Neuronal stem cell (in vitro differentiated cells): ENCODE measurements around the gene HOXD4.

ENCODE experiments used
- DNase-seq: peaks from one replicate; pipeline ENCODE4 v3.0.0-alpha.2; 2013; ENCODE audit warnings: low spot score
- H2AFZ ChIP-seq: one replicate; pipeline ENCODE4 v1.6.1; 2013; ENCODE audit warnings: mild to moderate bottlenecking, low read length, inconsistent platforms
- H2AK5ac ChIP-seq: 2 replicates; pipeline ENCODE4 v1.6.1; 2013; ENCODE audit warnings: low read depth, mild to moderate bottlenecking, inconsistent platforms, low read length, moderate library complexity, mixed read lengths
- H2BK120ac ChIP-seq: 2 replicates; pipeline ENCODE4 v1.6.1; 2013; ENCODE audit warnings: low read depth, mild to moderate bottlenecking, inconsistent platforms, low read length, moderate library complexity, mixed read lengths
- H2BK12ac ChIP-seq: one replicate; pipeline ENCODE4 v1.6.1; 2013; ENCODE audit warnings: low read length, inconsistent platforms
- H2BK15ac ChIP-seq: 2 replicates; pipeline ENCODE4 v1.6.1; 2013; ENCODE audit warnings: mild to moderate bottlenecking, low read length, inconsistent platforms, mixed read lengths
- H2BK5ac ChIP-seq: one replicate; pipeline ENCODE4 v1.6.1; 2013; ENCODE audit warnings: inconsistent platforms, mild to moderate bottlenecking, low read length, moderate library complexity
- H3K14ac ChIP-seq: one replicate; pipeline ENCODE4 v1.6.1; 2013; ENCODE audit warnings: low read length, inconsistent platforms
- H3K18ac ChIP-seq: 2 replicates; pipeline ENCODE4 v1.6.1; 2013; ENCODE audit warnings: low read length, inconsistent platforms
- H3K23ac ChIP-seq: 2 replicates; pipeline ENCODE4 v1.6.1; 2013; ENCODE audit warnings: low read depth, mild to moderate bottlenecking, mixed read lengths, low read length, inconsistent platforms; ENCODE audit not compliant: poor library complexity
- H3K27ac ChIP-seq: replicated peaks from 3 replicates; pipeline ENCODE4 v1.5.1; 2013; ENCODE audit warnings: low read length, inconsistent platforms
- H3K27me3 ChIP-seq, 3 experiments: 2 replicates each; pipeline ENCODE4 v1.6.1; 2013; ENCODE audit warnings: low read length in 3 of 3, mild to moderate bottlenecking in 2 of 3, inconsistent platforms in 1 of 3, low read depth in 1 of 3, mixed read lengths in 1 of 3, moderate library complexity in 1 of 3; ENCODE audit not compliant: control insufficient read depth in 3 of 3, insufficient read depth in 3 of 3
- H3K36me3 ChIP-seq, 2 donors: replicated peaks in 1 of 2; 2 replicates each; pipeline ENCODE4 v1.6.1; 2013; ENCODE audit warnings: low read length in 2 of 2; ENCODE audit not compliant: control insufficient read depth in 2 of 2, insufficient read depth in 2 of 2
- H3K4ac ChIP-seq: 2 replicates; pipeline ENCODE4 v1.6.1; 2013; ENCODE audit warnings: inconsistent platforms, mild to moderate bottlenecking, low read length, moderate library complexity
- H3K4me1 ChIP-seq, 2 donors: 1 replicate in 1 of 2; 2 replicates in 1 of 2; pipeline ENCODE4 v1.6.1; 2013; ENCODE audit warnings: low read length in 2 of 2, low read depth in 1 of 2; ENCODE audit not compliant: control insufficient read depth in 2 of 2, insufficient read depth in 1 of 2
- H3K4me2 ChIP-seq: one replicate; pipeline ENCODE4 v1.6.1; 2013; ENCODE audit warnings: mild to moderate bottlenecking, low read length, inconsistent platforms; ENCODE audit not compliant: insufficient read depth, poor library complexity, severe bottlenecking
- H3K4me3 ChIP-seq, 2 donors: 2 replicates each; pipeline ENCODE4 v1.5.1; 2013; ENCODE audit warnings: low read length in 2 of 2, mild to moderate bottlenecking in 2 of 2, inconsistent platforms in 1 of 2, moderate library complexity in 1 of 2
- H3K79me1 ChIP-seq: one replicate; pipeline ENCODE4 v1.6.1; 2013; ENCODE audit warnings: low read depth, mild to moderate bottlenecking, inconsistent platforms, low read length, moderate library complexity
- H3K9ac ChIP-seq: one replicate; pipeline ENCODE4 v1.6.1; 2013; ENCODE audit warnings: mild to moderate bottlenecking, low read depth, low read length, inconsistent platforms; ENCODE audit not compliant: poor library complexity
- H3K9me3 ChIP-seq, 2 donors: replicated peaks in 1 of 2; 2 replicates each; pipeline versions ENCODE3 to v1.6.1; 2013; ENCODE audit warnings: low read length in 2 of 2, mild to moderate bottlenecking in 2 of 2, inconsistent platforms in 1 of 2, low read depth in 1 of 2, mixed read lengths in 1 of 2, moderate library complexity in 1 of 2; ENCODE audit not compliant: control insufficient read depth in 2 of 2, insufficient read depth in 1 of 2
- H4K8ac ChIP-seq: one replicate; pipeline ENCODE4 v1.6.1; 2013; ENCODE audit warnings: low read depth, mild to moderate bottlenecking, inconsistent platforms, low read length, moderate library complexity
- H4K91ac ChIP-seq: one replicate; pipeline ENCODE4 v1.6.1; 2013; ENCODE audit warnings: low read length, low read depth, mild to moderate bottlenecking, inconsistent platforms; ENCODE audit not compliant: poor library complexity
- WGBS, 2 donors: extraction: QIAGEN DNeasy Blood & Tissue Kit; methylation state at CpG; one replicate each; pipeline ENCODE4 v1.1.7; 2013; ENCODE audit warnings: missing lambda C conversion rate in 2 of 2, mixed read lengths in 1 of 2; ENCODE audit not compliant: insufficient read length in 2 of 2, insufficient replicate concordance in 1 of 2; ENCODE audit errors: extremely low coverage in 2 of 2; 5-methylcytosine and 5-hydroxymethylcytosine counted together

Gene HOXD4

DNA sequence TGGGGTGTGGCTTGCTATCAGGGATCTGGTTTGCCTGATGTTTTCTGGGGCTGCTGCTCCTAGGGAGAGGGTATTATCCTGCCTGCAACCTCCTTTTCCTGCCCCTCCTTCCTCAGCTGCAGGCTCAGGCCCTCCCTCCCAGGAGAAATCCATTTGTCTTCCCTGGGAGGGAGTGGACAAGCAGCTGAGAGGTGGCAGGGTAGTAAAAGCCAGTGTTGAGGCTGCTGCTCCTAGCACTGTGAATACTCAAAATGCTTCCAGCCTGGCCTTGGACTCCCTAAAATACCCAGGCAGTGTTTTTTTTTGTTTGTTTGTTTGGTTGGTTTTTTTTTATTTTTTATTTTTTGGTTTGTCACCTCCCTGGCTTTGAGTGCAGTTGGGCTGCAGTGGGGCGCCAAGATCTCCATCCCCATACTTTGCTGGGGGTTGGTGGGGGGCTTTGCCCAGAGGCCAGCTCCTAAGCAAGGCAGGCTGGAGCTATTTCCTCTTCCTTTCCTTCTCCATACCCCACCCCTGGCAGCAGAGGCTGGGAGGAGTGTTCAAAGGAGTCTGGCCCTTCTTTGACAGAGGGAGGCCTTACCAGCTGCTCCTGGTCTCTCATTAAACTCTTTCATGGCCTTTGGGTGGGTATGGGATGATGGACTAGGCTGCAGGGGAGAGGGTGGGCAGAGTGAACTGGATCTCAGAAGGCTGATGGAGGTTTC is 19.4 kb downstream of the HOXD4 start:
- H2AK5ac ChIP-seq, result no peak overlapping the region
- H3K18ac ChIP-seq, result no peak overlapping the region
- no peak overlapping the region for H3K4ac ChIP-seq
- H3K4me3 ChIP-seq, result no peak overlapping the region
- H4K8ac ChIP-seq, result no peak overlapping the region
- H4K91ac ChIP-seq, result no peak overlapping the region
- no CpG with 5 or more reads among the region's 1 CpG for WGBS, 2 donors
- H3K79me1 ChIP-seq, result no peaks in the 10 kb centered on the region
- H3K4me2 ChIP-seq, result no peak overlapping the region
- H2AFZ ChIP-seq, result no peak overlapping the region
- no peak overlapping the region for H2BK5ac ChIP-seq
- peaks cover 3 to 4% of the 10 kb centered on the region in 2 donors for H3K9me3 ChIP-seq
- peaks cover 7 to 8% of the 10 kb centered on the region in 2 donors for H3K4me1 ChIP-seq
- H3K27me3 ChIP-seq, result peaks cover 28 to 98% (median 86%) of the 10 kb centered on the region in 3 experiments
- H3K9ac ChIP-seq, result no peak overlapping the region
- no peak overlapping the region for H3K23ac ChIP-seq
- H2BK120ac ChIP-seq, result no peak overlapping the region
- H3K14ac ChIP-seq, result no peak overlapping the region
- no peak overlapping the region for H2BK15ac ChIP-seq
- no peak for DNase-seq
- no peaks in the 10 kb centered on the region for H3K36me3 ChIP-seq
- no peak overlapping the region for H2BK12ac ChIP-seq
- H3K27ac ChIP-seq, result no peak overlapping the region

GRCh38 chr2:176171351-176172006 is 20.1 kb downstream of the HOXD4 start:
- H3K4me3 ChIP-seq, result no peak overlapping the region

DNA sequence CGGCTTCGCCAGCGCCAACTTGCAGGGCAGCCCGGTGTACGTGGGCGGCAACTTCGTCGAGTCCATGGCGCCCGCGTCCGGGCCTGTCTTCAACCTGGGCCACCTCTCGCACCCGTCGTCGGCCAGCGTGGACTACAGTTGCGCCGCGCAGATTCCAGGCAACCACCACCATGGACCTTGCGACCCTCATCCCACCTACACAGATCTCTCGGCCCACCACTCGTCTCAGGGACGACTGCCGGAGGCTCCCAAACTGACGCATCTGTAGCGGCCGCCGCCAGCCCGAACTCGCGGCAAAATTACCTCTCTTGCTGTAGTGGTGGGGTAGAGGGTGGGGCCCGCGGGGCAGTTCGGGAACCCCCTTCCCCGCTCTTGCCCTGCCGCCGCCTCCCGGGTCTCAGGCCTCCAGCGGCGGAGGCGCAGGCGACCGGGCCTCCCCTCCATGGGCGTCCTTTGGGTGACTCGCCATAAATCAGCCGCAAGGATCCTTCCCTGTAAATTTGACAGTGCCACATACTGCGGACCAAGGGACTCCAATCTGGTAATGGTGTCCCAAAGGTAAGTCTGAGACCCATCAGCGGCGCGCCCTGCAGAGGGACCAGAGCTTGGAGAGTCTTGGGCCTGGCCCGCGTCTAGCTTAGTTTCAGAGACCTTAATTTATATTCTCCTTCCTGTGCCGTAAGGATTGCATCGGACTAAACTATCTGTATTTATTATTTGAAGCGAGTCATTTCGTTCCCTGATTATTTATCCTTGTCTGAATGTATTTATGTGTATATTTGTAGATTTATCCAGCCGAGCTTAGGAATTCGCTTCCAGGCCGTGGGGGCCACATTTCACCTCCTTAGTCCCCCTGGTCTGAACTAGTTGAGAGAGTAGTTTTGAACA is 20.9 kb downstream of the HOXD4 start:
- Histone ChIP-seq H4K91ac (no peak overlapping the region), H3K4me2 (no peak overlapping the region), H3K18ac (peak overlapping the region; percentile 78), H3K23ac (peak overlapping the region; percentile 90), H2BK12ac (no peak overlapping the region), H3K4me1 (peaks cover 7 to 8% of the 10 kb centered on the region in 2 donors), H2AK5ac (no peak overlapping the region), H4K8ac (no peak overlapping the region), H3K4ac (no peak overlapping the region), H2AFZ (peak overlapping the region; percentile 85), H2BK5ac (no peak overlapping the region), H3K9ac (peak overlapping the region; percentile 35), H3K79me1 (no peaks in the 10 kb centered on the region), H2BK120ac (no peak overlapping the region), H3K9me3 (peaks cover 4 to 6% of the 10 kb centered on the region in 2 donors), H3K14ac (no peak overlapping the region), H3K4me3 (no peak overlapping the region), H3K27ac (no peak overlapping the region), H3K36me3 (no peaks in the 10 kb centered on the region), H3K27me3 (peaks cover 34 to 98% (median 88%) of the 10 kb centered on the region in 3 experiments), H2BK15ac (no peak overlapping the region)
- DNase-seq, result no peak
- no CpG with 5 or more reads among the region's 60 CpGs for WGBS, 2 donors

More at GRCh38 chr2:176171351-176172006, 20.1 kb downstream of the HOXD4 start:
- H3K14ac ChIP-seq, result no peak overlapping the region
- no CpG with 5 or more reads among the region's 51 CpGs for WGBS, 2 donors
- H3K9ac ChIP-seq, result no peak overlapping the region
- DNase-seq, result no peak
- no peak overlapping the region for H3K4ac ChIP-seq
- no peak overlapping the region for H2BK5ac ChIP-seq
- peak overlapping the region; percentile 78 for H3K18ac ChIP-seq
- peak overlapping the region; percentile 90 for H3K23ac ChIP-seq
- no peak overlapping the region for H2BK12ac ChIP-seq
- H2AK5ac ChIP-seq, result no peak overlapping the region
- H2AFZ ChIP-seq, result peak overlapping the region; percentile 85
- no peak overlapping the region for H2BK120ac ChIP-seq
- H3K4me2 ChIP-seq, result no peak overlapping the region
- H3K27me3 ChIP-seq, result peaks cover 29 to 98% (median 86%) of the 10 kb centered on the region in 3 experiments
- H3K9me3 ChIP-seq, result peaks cover 4 to 6% of the 10 kb centered on the region in 2 donors
- H3K36me3 ChIP-seq, result no peaks in the 10 kb centered on the region
- no peak overlapping the region for H2BK15ac ChIP-seq
- no peak overlapping the region for H4K8ac ChIP-seq
- peaks cover 7 to 8% of the 10 kb centered on the region in 2 donors for H3K4me1 ChIP-seq
- no peak overlapping the region for H4K91ac ChIP-seq
- no peak overlapping the region for H3K27ac ChIP-seq
- H3K79me1 ChIP-seq, result no peaks in the 10 kb centered on the region
